H1 (cell line): ENCODE data around the gene STXBP6. TPM values are rescaled to one million over a fixed set of nuclear protein-coding genes. Genes with fewer than 3 reads are reported as not detected.

Source experiments
- polyA plus RNA-seq, 7 experiments: library from polyadenylated mRNA; depleted of rRNA in 3 of 7; stranded (reverse) in 5 of 7; unstranded in 2 of 7; fragments of >200 nt in 5 of 7; fragments of 200-250 nt in 2 of 7; gene quantifications; 1 replicate in 5 of 7; 2 replicates in 1 of 7; 4 replicates in 1 of 7; pipeline versions ENCODE4 v1.2.1 to v1.2.3, GENCODE V29; 2011 to 2013; ENCODE audit warnings: missing spikeins in 2 of 7, mixed read lengths in 2 of 7
- total RNA-seq: library from RNA; stranded (reverse); fragmentation: NEBNext Ultra II Directional; extraction: Animal tissue kit (Norgen Biotek cat#: 25700); gene quantifications from 2 replicates; pipeline ENCODE4 v1.2.1, GENCODE V29; 2021
- TF ChIP-seq, protein P1 (sequence below): fragments of 300-600 bp; sonication (generic); IDR thresholded peaks from 2 replicates; pipeline ENCODE4 v1.7.1; 2012; ENCODE audit warnings: low read length, moderate library complexity, mild to moderate bottlenecking, inconsistent platforms; ENCODE audit not compliant: insufficient replicate concordance

Gene STXBP6
- total and polyA plus RNA-seq, 2 of the 8 experiments (the other 6 are each of a cell fraction or from before 2014, with no cell fraction given) = 9.4 to 18.1 TPM

DNA sequence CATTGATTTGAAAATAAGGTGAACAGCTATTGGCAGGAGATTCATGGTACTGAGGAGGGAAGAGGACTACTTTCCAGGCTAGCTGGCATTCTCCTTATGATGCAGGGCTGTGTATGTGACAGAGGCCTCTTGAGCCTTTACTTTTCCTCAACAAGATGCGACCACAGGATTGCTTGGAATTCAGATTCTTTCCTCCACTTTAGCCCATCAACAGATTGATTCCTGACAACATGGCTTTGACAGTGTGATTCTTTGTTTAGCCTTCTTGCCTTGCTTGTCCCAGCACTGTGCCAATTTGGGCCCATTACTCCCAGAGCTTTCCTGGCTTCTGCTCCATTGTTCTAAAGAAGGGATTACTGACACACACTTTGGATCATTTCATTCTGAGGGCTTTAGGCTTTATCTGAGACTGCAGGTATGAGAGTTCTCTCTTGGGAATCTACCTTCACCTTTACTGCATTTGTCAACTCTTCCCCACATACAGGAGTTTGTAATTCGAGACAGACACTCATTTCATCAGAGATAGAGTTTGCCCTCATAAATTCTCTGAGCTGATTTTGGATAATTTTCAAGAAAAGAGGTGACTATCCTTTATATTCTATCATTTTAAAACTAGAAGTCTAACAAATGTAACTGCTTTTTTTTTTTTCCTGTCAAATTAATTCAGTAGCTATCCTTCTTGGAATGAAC is 209.6 kb downstream of the STXBP6 start (continued):
- TF ChIP-seq, protein P1, sequence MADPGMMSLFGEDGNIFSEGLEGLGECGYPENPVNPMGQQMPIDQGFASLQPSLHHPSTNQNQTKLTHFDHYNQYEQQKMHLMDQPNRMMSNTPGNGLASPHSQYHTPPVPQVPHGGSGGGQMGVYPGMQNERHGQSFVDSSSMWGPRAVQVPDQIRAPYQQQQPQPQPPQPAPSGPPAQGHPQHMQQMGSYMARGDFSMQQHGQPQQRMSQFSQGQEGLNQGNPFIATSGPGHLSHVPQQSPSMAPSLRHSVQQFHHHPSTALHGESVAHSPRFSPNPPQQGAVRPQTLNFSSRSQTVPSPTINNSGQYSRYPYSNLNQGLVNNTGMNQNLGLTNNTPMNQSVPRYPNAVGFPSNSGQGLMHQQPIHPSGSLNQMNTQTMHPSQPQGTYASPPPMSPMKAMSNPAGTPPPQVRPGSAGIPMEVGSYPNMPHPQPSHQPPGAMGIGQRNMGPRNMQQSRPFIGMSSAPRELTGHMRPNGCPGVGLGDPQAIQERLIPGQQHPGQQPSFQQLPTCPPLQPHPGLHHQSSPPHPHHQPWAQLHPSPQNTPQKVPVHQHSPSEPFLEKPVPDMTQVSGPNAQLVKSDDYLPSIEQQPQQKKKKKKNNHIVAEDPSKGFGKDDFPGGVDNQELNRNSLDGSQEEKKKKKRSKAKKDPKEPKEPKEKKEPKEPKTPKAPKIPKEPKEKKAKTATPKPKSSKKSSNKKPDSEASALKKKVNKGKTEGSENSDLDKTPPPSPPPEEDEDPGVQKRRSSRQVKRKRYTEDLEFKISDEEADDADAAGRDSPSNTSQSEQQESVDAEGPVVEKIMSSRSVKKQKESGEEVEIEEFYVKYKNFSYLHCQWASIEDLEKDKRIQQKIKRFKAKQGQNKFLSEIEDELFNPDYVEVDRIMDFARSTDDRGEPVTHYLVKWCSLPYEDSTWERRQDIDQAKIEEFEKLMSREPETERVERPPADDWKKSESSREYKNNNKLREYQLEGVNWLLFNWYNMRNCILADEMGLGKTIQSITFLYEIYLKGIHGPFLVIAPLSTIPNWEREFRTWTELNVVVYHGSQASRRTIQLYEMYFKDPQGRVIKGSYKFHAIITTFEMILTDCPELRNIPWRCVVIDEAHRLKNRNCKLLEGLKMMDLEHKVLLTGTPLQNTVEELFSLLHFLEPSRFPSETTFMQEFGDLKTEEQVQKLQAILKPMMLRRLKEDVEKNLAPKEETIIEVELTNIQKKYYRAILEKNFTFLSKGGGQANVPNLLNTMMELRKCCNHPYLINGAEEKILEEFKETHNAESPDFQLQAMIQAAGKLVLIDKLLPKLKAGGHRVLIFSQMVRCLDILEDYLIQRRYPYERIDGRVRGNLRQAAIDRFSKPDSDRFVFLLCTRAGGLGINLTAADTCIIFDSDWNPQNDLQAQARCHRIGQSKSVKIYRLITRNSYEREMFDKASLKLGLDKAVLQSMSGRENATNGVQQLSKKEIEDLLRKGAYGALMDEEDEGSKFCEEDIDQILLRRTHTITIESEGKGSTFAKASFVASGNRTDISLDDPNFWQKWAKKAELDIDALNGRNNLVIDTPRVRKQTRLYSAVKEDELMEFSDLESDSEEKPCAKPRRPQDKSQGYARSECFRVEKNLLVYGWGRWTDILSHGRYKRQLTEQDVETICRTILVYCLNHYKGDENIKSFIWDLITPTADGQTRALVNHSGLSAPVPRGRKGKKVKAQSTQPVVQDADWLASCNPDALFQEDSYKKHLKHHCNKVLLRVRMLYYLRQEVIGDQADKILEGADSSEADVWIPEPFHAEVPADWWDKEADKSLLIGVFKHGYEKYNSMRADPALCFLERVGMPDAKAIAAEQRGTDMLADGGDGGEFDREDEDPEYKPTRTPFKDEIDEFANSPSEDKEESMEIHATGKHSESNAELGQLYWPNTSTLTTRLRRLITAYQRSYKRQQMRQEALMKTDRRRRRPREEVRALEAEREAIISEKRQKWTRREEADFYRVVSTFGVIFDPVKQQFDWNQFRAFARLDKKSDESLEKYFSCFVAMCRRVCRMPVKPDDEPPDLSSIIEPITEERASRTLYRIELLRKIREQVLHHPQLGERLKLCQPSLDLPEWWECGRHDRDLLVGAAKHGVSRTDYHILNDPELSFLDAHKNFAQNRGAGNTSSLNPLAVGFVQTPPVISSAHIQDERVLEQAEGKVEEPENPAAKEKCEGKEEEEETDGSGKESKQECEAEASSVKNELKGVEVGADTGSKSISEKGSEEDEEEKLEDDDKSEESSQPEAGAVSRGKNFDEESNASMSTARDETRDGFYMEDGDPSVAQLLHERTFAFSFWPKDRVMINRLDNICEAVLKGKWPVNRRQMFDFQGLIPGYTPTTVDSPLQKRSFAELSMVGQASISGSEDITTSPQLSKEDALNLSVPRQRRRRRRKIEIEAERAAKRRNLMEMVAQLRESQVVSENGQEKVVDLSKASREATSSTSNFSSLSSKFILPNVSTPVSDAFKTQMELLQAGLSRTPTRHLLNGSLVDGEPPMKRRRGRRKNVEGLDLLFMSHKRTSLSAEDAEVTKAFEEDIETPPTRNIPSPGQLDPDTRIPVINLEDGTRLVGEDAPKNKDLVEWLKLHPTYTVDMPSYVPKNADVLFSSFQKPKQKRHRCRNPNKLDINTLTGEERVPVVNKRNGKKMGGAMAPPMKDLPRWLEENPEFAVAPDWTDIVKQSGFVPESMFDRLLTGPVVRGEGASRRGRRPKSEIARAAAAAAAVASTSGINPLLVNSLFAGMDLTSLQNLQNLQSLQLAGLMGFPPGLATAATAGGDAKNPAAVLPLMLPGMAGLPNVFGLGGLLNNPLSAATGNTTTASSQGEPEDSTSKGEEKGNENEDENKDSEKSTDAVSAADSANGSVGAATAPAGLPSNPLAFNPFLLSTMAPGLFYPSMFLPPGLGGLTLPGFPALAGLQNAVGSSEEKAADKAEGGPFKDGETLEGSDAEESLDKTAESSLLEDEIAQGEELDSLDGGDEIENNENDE = no peak
